Measurements from ENCODE around the gene GARS1.

DNA sequence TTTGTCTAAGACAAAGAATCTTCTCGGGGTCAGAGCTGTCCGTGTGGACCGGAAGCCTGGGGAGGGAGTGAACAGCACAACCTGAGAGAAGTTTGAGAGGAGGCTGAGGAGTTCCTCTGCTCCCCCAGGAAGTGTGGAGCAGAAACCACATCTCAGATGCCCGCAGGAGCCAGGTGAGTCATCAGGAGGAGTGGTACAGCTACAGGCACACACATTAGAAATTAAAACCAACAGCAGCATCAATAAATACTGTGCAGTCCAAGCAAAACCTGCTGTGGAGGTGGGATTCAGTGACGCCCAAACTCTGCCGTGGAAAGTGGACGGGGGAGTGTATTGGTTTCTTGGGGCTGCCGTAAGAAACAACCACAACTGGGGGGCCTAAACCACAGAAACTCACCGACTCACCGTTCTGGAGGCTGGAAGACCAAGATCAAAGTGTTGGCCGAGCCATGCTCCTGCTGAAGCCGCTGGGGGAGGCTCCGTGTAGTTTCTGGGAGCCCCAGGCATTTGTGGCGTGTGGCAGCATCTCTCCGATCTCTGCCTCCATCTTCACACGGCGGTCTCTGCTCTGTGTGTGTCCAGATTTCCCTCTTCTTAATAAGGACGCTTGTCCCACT, 31.2 kb upstream of the GARS1 start:
- TF ChIP-seq EZH2 (IDR thresholded peaks at IDR 0.05; ENCODE audit: low read length, unreplicated experiment): no peak
- TF ChIP-seq, protein P1, sequence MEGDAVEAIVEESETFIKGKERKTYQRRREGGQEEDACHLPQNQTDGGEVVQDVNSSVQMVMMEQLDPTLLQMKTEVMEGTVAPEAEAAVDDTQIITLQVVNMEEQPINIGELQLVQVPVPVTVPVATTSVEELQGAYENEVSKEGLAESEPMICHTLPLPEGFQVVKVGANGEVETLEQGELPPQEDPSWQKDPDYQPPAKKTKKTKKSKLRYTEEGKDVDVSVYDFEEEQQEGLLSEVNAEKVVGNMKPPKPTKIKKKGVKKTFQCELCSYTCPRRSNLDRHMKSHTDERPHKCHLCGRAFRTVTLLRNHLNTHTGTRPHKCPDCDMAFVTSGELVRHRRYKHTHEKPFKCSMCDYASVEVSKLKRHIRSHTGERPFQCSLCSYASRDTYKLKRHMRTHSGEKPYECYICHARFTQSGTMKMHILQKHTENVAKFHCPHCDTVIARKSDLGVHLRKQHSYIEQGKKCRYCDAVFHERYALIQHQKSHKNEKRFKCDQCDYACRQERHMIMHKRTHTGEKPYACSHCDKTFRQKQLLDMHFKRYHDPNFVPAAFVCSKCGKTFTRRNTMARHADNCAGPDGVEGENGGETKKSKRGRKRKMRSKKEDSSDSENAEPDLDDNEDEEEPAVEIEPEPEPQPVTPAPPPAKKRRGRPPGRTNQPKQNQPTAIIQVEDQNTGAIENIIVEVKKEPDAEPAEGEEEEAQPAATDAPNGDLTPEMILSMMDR (conservative IDR thresholded peaks at IDR 0.05; ENCODE audit: low read depth, low read length): no peak
